ENCODE data around the gene CD86. TPM values are rescaled to one million over a fixed set of nuclear protein-coding genes. Genes with fewer than 3 reads are reported as not detected.

The CD86 gene
- total and polyA plus RNA-seq, 2 of the 8 experiments (the other 6 are each of a cell fraction or from before 2014, with no cell fraction given): 0.12 to 0.30 TPM

DNA sequence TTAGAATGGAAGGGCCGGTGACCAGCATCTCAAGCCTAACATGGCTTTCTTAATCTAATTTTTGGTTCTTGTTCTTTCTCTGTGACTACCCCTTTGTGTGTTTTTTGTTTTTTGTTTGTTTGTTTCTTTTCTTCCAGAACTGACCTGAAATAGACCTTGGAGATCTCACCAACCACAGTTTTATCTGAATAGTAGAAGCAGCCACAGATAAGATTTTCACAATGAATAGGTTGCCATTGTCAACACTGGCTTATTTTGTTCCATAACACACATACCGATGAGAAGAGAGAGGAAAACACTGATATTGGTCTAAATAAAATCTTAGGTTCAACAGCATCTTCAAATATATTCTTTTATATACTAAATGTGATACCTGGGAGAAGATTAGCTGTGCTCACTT is 44.7 kb upstream of the CD86 start:
- WGBS, 2 experiments (ENCODE audit: extremely low coverage in 1 of 2, insufficient coverage in 1 of 2, insufficient read length in 1 of 2, insufficient replicate concordance in 2 of 2, low coverage in 1 of 2, low lambda C conversion rate in 2 of 2, missing lambda C conversion rate in 1 of 2): 86% methylated on average over 2 of the region's 2 CpGs; no CpG with 5 or more reads in 1 of the 2 experiments
- Histone ChIP-seq H2AFZ (ENCODE audit: low read length) (no peak overlapping the region), H3K27ac (ENCODE audit: low read depth, low read length) (no peak overlapping the region), H2BK15ac (ENCODE audit: low read length) (no peak overlapping the region), H4K8ac (ENCODE audit: extremely low read depth, insufficient read depth, low read length) (no peak overlapping the region), H3K4me2 (ENCODE audit: insufficient read depth in 1 of 2, low read depth in 2 of 2, low read length in 2 of 2) (no peak overlapping the region), H3K23ac (ENCODE audit: insufficient read length) (no peak overlapping the region), H4K5ac (ENCODE audit: insufficient read length, low read depth, low read length) (no peak overlapping the region), H3K14ac (ENCODE audit: insufficient read length) (no peak overlapping the region), H3K36me3 (ENCODE audit: control insufficient read depth in 2 of 4, insufficient read depth in 4 of 4, low read length in 3 of 4) (no peaks in the 10 kb centered on the region), H2BK12ac (ENCODE audit: low read depth, low read length) (no peak overlapping the region), H4K20me1 (replicated peaks in 1 of 2; ENCODE audit: control insufficient read depth in 1 of 2, insufficient read depth in 2 of 2, low read length in 2 of 2) (no peaks in the 10 kb centered on the region), H3K4me3 (ENCODE audit: extremely low read depth in 1 of 4, insufficient read depth in 2 of 4, low read depth in 3 of 4, low read length in 4 of 4) (no peak overlapping the region), H3K18ac (ENCODE audit: extremely low read depth, low read length) (no peak overlapping the region), H3K9me3 (ENCODE audit: insufficient read depth in 2 of 2, low read depth in 1 of 2, low read length in 1 of 2) (no peaks in the 10 kb centered on the region), H2BK5ac (ENCODE audit: low read depth, low read length) (no peak overlapping the region), H3K79me1 (ENCODE audit: low read depth, low read length) (no peaks in the 10 kb centered on the region), H3K4me1 (replicated peaks in 1 of 4; ENCODE audit: control insufficient read depth in 3 of 4, insufficient read depth in 4 of 4, low read length in 3 of 4) (peaks cover 0 to 4% (median 0%) of the 10 kb centered on the region in 4 experiments; a peak in 1 of 7 replicates), H3K56ac (replicated peaks; ENCODE audit: insufficient read length, low read depth, low read length) (no peak overlapping the region), H2BK20ac (ENCODE audit: low read length) (no peak overlapping the region), H3K79me2 (ENCODE audit: control insufficient read depth in 1 of 2, insufficient read depth in 2 of 2, low read length in 2 of 2) (no peaks in the 10 kb centered on the region), H3K27me3 (replicated peaks in 1 of 4; ENCODE audit: control insufficient read depth in 3 of 4, extremely low read depth in 1 of 4, insufficient read depth in 3 of 4, low read length in 3 of 4) (no peaks in the 10 kb centered on the region), H4K91ac (replicated peaks; ENCODE audit: insufficient read length, low read length) (no peak overlapping the region), H2AK5ac (ENCODE audit: low read depth, low read length) (no peak overlapping the region), H2BK120ac (replicated peaks; ENCODE audit: low read depth, low read length) (no peak overlapping the region), H3K9ac (replicated peaks in 1 of 4; ENCODE audit: extremely low read depth in 1 of 4, low read depth in 3 of 4, low read length in 3 of 4) (no peak overlapping the region), H3K23me2 (ENCODE audit: low read depth, low read length) (no peaks in the 10 kb centered on the region), H3K4ac (replicated peaks; ENCODE audit: insufficient read length, low read depth, low read length) (no peak overlapping the region)
- TF ChIP-seq SIN3A (conservative IDR thresholded peaks at IDR 0.05 in 1 of 2, IDR thresholded peaks at IDR 0.05 in 1 of 2; ENCODE audit: low read depth in 1 of 2, low read length in 2 of 2) (no peak), CTBP2 (IDR thresholded peaks at IDR 0.05; ENCODE audit: borderline replicate concordance, insufficient read depth, insufficient read length, low read length) (no peak), RXRA (IDR thresholded peaks at IDR 0.05; ENCODE audit: insufficient read depth, low read depth, low read length) (no peak), POU5F1 (IDR thresholded peaks at IDR 0.05; ENCODE audit: low read depth, low read length) (no peak), EGR1 (IDR thresholded peaks at IDR 0.05; ENCODE audit: borderline replicate concordance, low read depth, low read length) (no peak), SIRT6 (IDR thresholded peaks at IDR 0.05; ENCODE audit: low read length) (no peak), JUND (IDR thresholded peaks at IDR 0.05; ENCODE audit: low read length) (no peak)
- POLR2A ChIA-PET (ENCODE audit: partially characterized antibody): no interaction called here
- FAIRE-seq: no peak
- CTCF ChIA-PET (ENCODE audit: partially characterized antibody): interaction anchor here (2.3 to 9.6 kb wide), 3 partner anchors 9 to 14 kb away, joined by 9 to 64 read pairs (median 10); no protein-coding TSS in a partner anchor
- DNase-seq (ENCODE audit: low read depth in 1 of 2, low spot score in 2 of 2): no peak
